HG03575 (cell line): ENCODE measurements around the gene FYTTD1.

Experiments
- ATAC-seq: cut with Tn5 transposase; IDR thresholded peaks from one replicate; pipeline ENCODE4 v1.9.1; 2021; ENCODE audit not compliant: unreplicated experiment, insufficient number of reproducible peaks, low FRiP score; ENCODE audit errors: extremely low read depth

The FYTTD1 gene

GRCh38 chr3:197789309-197789708 lies 39.6 kb downstream of the FYTTD1 start:
- ATAC-seq, result no peak

- no peak for ATAC-seq
These were observed 40.4 kb downstream of the FYTTD1 start for GRCh38 chr3:197790033-197790432.

GRCh38 chr3:197791113-197791891 lies 41.6 kb downstream of the FYTTD1 start, which contains the start of gene LRCH3:
Gene LRCH3 (plus strand): TSS chr3:197791254. CDS start chr3:197791279, 25 bp downstream.
- no peak for ATAC-seq

GRCh38 chr3:197791892-197792647 lies 42.4 kb downstream of the FYTTD1 start:
- ATAC-seq, result no peak

- ATAC-seq, result no peak
These were observed 43.6 kb downstream of the FYTTD1 start for GRCh38 chr3:197793247-197793646.

- ATAC-seq, result no peak
These were observed 44.4 kb downstream of the FYTTD1 start for GRCh38 chr3:197794115-197794514.

- ATAC-seq, result no peak
These were observed 45.5 kb downstream of the FYTTD1 start for GRCh38 chr3:197795200-197795599.

- no peak for ATAC-seq
These were observed 46.4 kb downstream of the FYTTD1 start for GRCh38 chr3:197796087-197796486.

GRCh38 chr3:197798863-197799262 lies 49.2 kb downstream of the FYTTD1 start:
- no peak for ATAC-seq

GRCh38 chr3:197800379-197800778 lies 50.7 kb downstream of the FYTTD1 start:
- ATAC-seq, result no peak

- ATAC-seq, result no peak
These were observed 52.5 kb downstream of the FYTTD1 start for GRCh38 chr3:197801891-197802778.

- ATAC-seq, result no peak
These were observed 53.2 kb downstream of the FYTTD1 start for GRCh38 chr3:197802779-197803459.

GRCh38 chr3:197804511-197804910 lies 54.8 kb downstream of the FYTTD1 start:
- ATAC-seq, result no peak

- no peak for ATAC-seq
These were observed 58.4 kb downstream of the FYTTD1 start for GRCh38 chr3:197807969-197808587.

- no peak for ATAC-seq
These were observed 59.8 kb downstream of the FYTTD1 start for GRCh38 chr3:197809356-197810020.

- ATAC-seq, result no peak
These were observed 61.2 kb downstream of the FYTTD1 start for GRCh38 chr3:197810901-197811300.

GRCh38 chr3:197811343-197811742 lies 61.7 kb downstream of the FYTTD1 start:
- no peak for ATAC-seq

- ATAC-seq, result no peak
These were observed 64.7 kb downstream of the FYTTD1 start for GRCh38 chr3:197814372-197814771.
